ENCODE data around the gene IRX2.

DNA sequence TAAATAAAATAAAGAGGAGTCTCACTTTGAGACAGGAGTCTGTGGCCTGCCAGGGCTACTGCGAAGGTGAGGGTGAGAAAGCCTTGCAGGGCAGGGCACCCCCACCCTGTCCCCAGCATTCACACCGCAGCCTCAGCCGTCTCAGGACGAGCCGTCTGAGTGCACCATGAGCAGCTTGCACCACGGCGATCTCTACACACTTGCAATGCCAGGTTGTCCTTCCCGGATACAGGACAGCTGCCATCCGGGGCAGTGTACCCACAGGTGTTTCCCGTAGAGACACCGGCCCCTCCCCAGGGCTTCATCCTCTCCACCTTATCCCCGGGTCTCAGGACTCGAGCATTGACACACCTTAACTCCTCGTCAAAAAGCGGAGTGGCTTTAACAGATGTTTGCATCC lies 43.3 kb downstream of the IRX2 start:
- TF ChIP-seq GATA2 (IDR thresholded peaks at IDR 0.05; ENCODE audit: low read depth, low read length) (no peak), GATA3 (IDR thresholded peaks at IDR 0.05; ENCODE audit: low read depth, low read length) (no peak)
